Rectal smooth muscle tissue (tissue), 1 donor: ENCODE measurements around the gene NSUN2.
"Not testable (repeated sequence)": the region's sequence is repeated elsewhere in the genome, so short reads cannot be mapped to it uniquely, and the experiment has no call there.

Experiments used
- H3K27ac ChIP-seq: one replicate; pipeline ENCODE4 v1.7.0; 2013; ENCODE audit warnings: low read depth, low read length, inconsistent platforms
- H3K27me3 ChIP-seq: one replicate; pipeline ENCODE4 v1.7.0; 2013; ENCODE audit warnings: low read length; ENCODE audit not compliant: control insufficient read depth, insufficient read depth
- H3K36me3 ChIP-seq: one replicate; pipeline ENCODE4 v1.7.0; 2013; ENCODE audit warnings: low read length; ENCODE audit not compliant: control insufficient read depth, insufficient read depth
- H3K4me1 ChIP-seq: one replicate; pipeline ENCODE4 v1.7.0; 2013; ENCODE audit warnings: low read length; ENCODE audit not compliant: control insufficient read depth, insufficient read depth
- H3K4me3 ChIP-seq: one replicate; pipeline ENCODE4 v1.7.0; 2013; ENCODE audit warnings: low read length
- H3K9ac ChIP-seq: one replicate; pipeline ENCODE4 v1.7.0; 2013; ENCODE audit warnings: low read length

NSUN2 gene

GRCh38 chr5:6632888-6633468, at the start of gene NSUN2, which contains the start of gene SRD5A1:
NSUN2 (minus strand) TSS chr5:6633044; CDS start chr5:6632979, 65 bp downstream.
SRD5A1 (plus strand) TSS chr5:6633440; CDS start chr5:6633577, 137 bp downstream.
- Histone ChIP-seq H3K4me1 (peaks cover 10% of the 10 kb centered on the region), H3K9ac (peak within 1 kb of the TSS; percentile 73)

GRCh38 chr5:6682239-6682638, 49.4 kb upstream of the NSUN2 start:
- Histone ChIP-seq H3K4me1 (no peaks in the 10 kb centered on the region), H3K27me3 (no peaks in the 10 kb centered on the region), H3K9ac (no peak overlapping the region), H3K4me3 (no peak overlapping the region), H3K27ac (no peak overlapping the region), H3K36me3 (no peaks in the 10 kb centered on the region)

More at GRCh38 chr5:6632888-6633468, at the start of gene NSUN2, which contains the start of gene SRD5A1:
- Histone ChIP-seq H3K27me3 (no peaks in the 10 kb centered on the region), H3K4me3 (peak within 1 kb of the TSS; percentile 66), H3K27ac (peak within 1 kb of the TSS; percentile 95), H3K36me3 (peaks cover 12% of the 10 kb centered on the region)

GRCh38 chr5:6681682-6682081, 48.8 kb upstream of the NSUN2 start:
- Histone ChIP-seq H3K27ac (no peak overlapping the region), H3K36me3 (no peaks in the 10 kb centered on the region), H3K27me3 (no peaks in the 10 kb centered on the region), H3K9ac (no peak overlapping the region), H3K4me3 (no peak overlapping the region), H3K4me1 (no peaks in the 10 kb centered on the region)

GRCh38 chr5:6680922-6681321, 48.1 kb upstream of the NSUN2 start:
- no peaks in the 10 kb centered on the region for H3K27me3 ChIP-seq
- H3K4me1 ChIP-seq, result no peaks in the 10 kb centered on the region
- no peak overlapping the region for H3K9ac ChIP-seq
- H3K27ac ChIP-seq, result no peak overlapping the region
- no peaks in the 10 kb centered on the region for H3K36me3 ChIP-seq
- H3K4me3 ChIP-seq, result no peak overlapping the region

- Histone ChIP-seq H3K27ac (no peak overlapping the region), H3K9ac (no peak overlapping the region), H3K4me3 (no peak overlapping the region), H3K27me3 (no peaks in the 10 kb centered on the region), H3K4me1 (no peaks in the 10 kb centered on the region), H3K36me3 (no peaks in the 10 kb centered on the region)
Observed at GRCh38 chr5:6678385-6678784, 45.5 kb upstream of the NSUN2 start.

- Histone ChIP-seq H3K4me3 (no peak overlapping the region), H3K4me1 (no peaks in the 10 kb centered on the region)
Observed at GRCh38 chr5:6676702-6677101, 43.9 kb upstream of the NSUN2 start.

GRCh38 chr5:6675784-6676491, 43.1 kb upstream of the NSUN2 start:
- Histone ChIP-seq H3K36me3 (no peaks in the 10 kb centered on the region), H3K27me3 (no peaks in the 10 kb centered on the region), H3K27ac (no peak overlapping the region), H3K4me1 (no peaks in the 10 kb centered on the region), H3K4me3 (no peak overlapping the region), H3K9ac (no peak overlapping the region)

More at GRCh38 chr5:6676702-6677101, 43.9 kb upstream of the NSUN2 start:
- Histone ChIP-seq H3K27me3 (no peaks in the 10 kb centered on the region), H3K9ac (no peak overlapping the region), H3K36me3 (no peaks in the 10 kb centered on the region), H3K27ac (no peak overlapping the region)

GRCh38 chr5:6674886-6675285, 42.0 kb upstream of the NSUN2 start:
- Histone ChIP-seq H3K9ac (no peak overlapping the region), H3K4me1 (no peaks in the 10 kb centered on the region), H3K4me3 (no peak overlapping the region), H3K27me3 (no peaks in the 10 kb centered on the region), H3K27ac (no peak overlapping the region), H3K36me3 (no peaks in the 10 kb centered on the region)

GRCh38 chr5:6674421-6674820, 41.6 kb upstream of the NSUN2 start:
- H3K4me3 ChIP-seq, result no peak overlapping the region
- no peaks in the 10 kb centered on the region for H3K4me1 ChIP-seq
- no peak overlapping the region for H3K9ac ChIP-seq
- H3K27ac ChIP-seq, result no peak overlapping the region
- no peaks in the 10 kb centered on the region for H3K27me3 ChIP-seq
- no peaks in the 10 kb centered on the region for H3K36me3 ChIP-seq

- no peaks in the 10 kb centered on the region for H3K27me3 ChIP-seq
- no peak overlapping the region for H3K9ac ChIP-seq
- no peak overlapping the region for H3K27ac ChIP-seq
- no peaks in the 10 kb centered on the region for H3K4me1 ChIP-seq
- no peak overlapping the region for H3K4me3 ChIP-seq
- no peaks in the 10 kb centered on the region for H3K36me3 ChIP-seq
Observed at GRCh38 chr5:6673963-6674362, 41.1 kb upstream of the NSUN2 start.

GRCh38 chr5:6673031-6673430, 40.2 kb upstream of the NSUN2 start:
- Histone ChIP-seq H3K36me3 (no peaks in the 10 kb centered on the region), H3K4me3 (no peak overlapping the region), H3K27me3 (no peaks in the 10 kb centered on the region), H3K27ac (no peak overlapping the region), H3K4me1 (no peaks in the 10 kb centered on the region), H3K9ac (no peak overlapping the region)

- not testable (repeated sequence) for H3K36me3 ChIP-seq, H3K9ac ChIP-seq, H3K27me3 ChIP-seq, H3K27ac ChIP-seq, H3K4me3 ChIP-seq, H3K4me1 ChIP-seq
Observed at GRCh38 chr5:6668717-6669116, 35.9 kb upstream of the NSUN2 start.

- Histone ChIP-seq H3K27me3 (no peaks in the 10 kb centered on the region), H3K36me3 (no peaks in the 10 kb centered on the region), H3K9ac (no peak overlapping the region), H3K4me3 (no peak overlapping the region), H3K27ac (no peak overlapping the region), H3K4me1 (no peaks in the 10 kb centered on the region)
Observed at GRCh38 chr5:6667648-6668047, 34.8 kb upstream of the NSUN2 start.
